Stimulated activated CD4-positive, alpha-beta T cell treated with anti-CD3 and anti-CD28 coated beads, Interleukin-15, amount 100 ng/mL, for 24 hours (primary cell): ENCODE data around the gene WFDC10A.
"Not testable (repeated sequence)": the region's sequence is repeated elsewhere in the genome, so short reads cannot be mapped to it uniquely, and the experiment has no call there.

Experiments
- DNase-seq: peaks from one replicate; pipeline ENCODE4 v3.0.0-alpha.2; 2020

Gene WFDC10A

GRCh38 chr20:45649312-45649863, 19.8 kb downstream of the WFDC10A start:
- no peak for DNase-seq

- DNase-seq, result not testable (repeated sequence)
Observed at GRCh38 chr20:45651726-45652125, 22.2 kb downstream of the WFDC10A start.

GRCh38 chr20:45657038-45657437, 27.5 kb downstream of the WFDC10A start:
- not testable (repeated sequence) for DNase-seq

GRCh38 chr20:45670139-45670538, 40.6 kb downstream of the WFDC10A start, which contains the start of gene WFDC11:
Gene WFDC11, minus strand, starts transcription at chr20:45670239. Its CDS starts 19,639 bp downstream, at chr20:45650600.
- DNase-seq, result no peak

GRCh38 chr20:45672765-45673164, 43.2 kb downstream of the WFDC10A start:
- no peak for DNase-seq

GRCh38 chr20:45679650-45680049, 50.1 kb downstream of the WFDC10A start:
- DNase-seq, result no peak
